ENCODE data around the gene NAV2.

The NAV2 gene

DNA sequence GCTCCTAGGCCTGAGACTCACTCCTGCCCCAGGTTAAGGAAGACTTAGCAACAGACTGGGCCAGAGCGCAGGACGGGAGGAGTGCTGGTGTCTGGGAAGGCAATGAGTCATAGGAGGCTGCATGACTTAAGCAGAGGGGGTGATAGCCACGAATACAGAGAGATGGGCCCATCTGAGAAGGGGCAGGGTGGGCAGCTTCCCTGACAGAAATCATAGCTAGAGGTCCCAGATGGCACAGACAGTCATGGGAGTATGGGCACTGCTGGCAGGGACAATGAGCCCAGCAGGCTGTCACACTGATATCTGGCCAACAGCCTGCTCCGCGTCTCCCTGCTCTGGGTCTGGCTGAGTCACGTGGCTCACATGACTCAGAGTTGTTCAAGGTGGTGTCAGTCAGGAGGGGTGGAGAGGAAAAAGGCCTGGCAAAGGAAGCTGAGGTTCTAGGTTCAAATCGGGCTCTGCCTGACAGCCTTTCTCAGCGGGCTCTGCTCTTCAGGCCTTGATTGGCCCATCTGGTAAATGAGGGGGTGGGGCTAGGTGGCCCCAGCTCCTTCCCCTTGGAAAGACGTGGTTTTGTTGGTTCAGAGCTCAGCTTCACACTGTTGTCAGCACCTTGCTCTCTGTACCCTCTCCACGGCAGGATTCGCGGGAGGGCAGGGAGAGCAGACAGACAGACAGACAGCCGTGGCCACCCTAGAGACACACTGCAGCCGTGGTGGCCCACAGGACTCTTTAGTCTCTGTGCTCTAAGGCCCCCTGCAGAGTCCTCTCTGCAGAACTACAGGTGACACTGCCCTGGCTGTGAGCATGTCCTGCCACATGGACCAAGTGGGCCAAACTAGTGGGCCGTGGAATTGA is 399.9 kb downstream of the NAV2 start:
- DNase-seq (ENCODE audit: extremely low read depth, low read depth): peak; percentile 73
- TF ChIP-seq, protein P1, sequence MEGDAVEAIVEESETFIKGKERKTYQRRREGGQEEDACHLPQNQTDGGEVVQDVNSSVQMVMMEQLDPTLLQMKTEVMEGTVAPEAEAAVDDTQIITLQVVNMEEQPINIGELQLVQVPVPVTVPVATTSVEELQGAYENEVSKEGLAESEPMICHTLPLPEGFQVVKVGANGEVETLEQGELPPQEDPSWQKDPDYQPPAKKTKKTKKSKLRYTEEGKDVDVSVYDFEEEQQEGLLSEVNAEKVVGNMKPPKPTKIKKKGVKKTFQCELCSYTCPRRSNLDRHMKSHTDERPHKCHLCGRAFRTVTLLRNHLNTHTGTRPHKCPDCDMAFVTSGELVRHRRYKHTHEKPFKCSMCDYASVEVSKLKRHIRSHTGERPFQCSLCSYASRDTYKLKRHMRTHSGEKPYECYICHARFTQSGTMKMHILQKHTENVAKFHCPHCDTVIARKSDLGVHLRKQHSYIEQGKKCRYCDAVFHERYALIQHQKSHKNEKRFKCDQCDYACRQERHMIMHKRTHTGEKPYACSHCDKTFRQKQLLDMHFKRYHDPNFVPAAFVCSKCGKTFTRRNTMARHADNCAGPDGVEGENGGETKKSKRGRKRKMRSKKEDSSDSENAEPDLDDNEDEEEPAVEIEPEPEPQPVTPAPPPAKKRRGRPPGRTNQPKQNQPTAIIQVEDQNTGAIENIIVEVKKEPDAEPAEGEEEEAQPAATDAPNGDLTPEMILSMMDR (IDR thresholded peaks at IDR 0.05; ENCODE audit: low read depth, low read length): no peak

DNA sequence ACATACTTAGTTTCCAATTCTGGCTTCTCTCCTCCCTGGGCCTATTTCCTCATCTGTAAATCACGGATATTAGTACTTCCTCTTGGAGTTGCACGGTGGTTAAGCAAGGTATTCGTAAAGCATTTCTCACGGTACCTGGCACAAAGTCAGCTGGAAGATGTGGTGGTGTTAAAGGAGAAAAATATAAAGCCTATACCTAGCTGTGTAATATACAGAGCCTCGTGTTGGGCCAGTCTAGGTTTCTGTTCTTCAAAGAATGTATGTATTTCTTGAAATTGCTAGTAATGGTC is 400.5 kb downstream of the NAV2 start:
- TF ChIP-seq, protein P1 (IDR thresholded peaks at IDR 0.05; ENCODE audit: low read depth, low read length): no peak
- no peak for DNase-seq (ENCODE audit: extremely low read depth, low read depth)

DNA sequence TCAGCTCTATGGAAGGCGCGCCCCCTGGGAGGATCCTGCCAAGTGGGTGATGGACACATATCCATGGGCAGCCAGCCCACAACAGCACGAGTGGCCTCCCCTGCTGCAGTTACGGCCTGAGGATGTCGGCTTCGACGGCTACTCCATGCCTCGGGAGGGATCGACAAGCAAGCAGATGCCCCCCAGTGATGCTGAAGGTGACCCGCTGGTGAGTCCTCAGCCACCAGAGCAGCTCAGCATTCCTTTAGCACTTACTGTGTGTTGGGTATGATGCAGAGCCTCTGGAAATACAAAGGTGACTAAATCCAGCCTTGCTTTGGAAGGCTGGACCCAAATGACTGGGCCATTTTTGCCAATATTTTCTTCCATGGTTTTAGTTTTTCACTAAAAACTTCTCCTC is 402.0 kb downstream of the NAV2 start:
- TF ChIP-seq, protein P1 (IDR thresholded peaks at IDR 0.05; ENCODE audit: low read depth, low read length): no peak
- no peak for DNase-seq (ENCODE audit: extremely low read depth, low read depth)

DNA sequence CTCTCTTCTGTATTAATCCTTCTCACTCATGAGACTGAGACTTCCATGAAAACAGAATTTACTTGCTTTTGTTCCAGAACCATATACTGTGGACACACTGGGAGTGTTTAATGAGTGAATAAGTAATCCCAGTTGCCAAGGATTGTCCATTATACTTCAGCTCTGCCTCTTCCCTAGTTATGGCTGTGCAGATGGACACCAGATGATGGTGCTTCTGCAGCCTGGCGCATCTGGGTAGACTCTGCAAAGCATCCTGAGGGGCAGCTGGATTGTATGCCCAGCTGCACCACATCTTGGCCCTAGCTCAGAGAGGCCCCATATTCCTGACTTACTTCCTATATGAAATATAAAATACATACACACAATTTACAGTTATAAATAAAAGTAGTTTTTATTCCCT is 404.2 kb downstream of the NAV2 start:
- TF ChIP-seq, protein P1 (IDR thresholded peaks at IDR 0.05; ENCODE audit: low read depth, low read length): no peak
- DNase-seq (ENCODE audit: extremely low read depth, low read depth): no peak

DNA sequence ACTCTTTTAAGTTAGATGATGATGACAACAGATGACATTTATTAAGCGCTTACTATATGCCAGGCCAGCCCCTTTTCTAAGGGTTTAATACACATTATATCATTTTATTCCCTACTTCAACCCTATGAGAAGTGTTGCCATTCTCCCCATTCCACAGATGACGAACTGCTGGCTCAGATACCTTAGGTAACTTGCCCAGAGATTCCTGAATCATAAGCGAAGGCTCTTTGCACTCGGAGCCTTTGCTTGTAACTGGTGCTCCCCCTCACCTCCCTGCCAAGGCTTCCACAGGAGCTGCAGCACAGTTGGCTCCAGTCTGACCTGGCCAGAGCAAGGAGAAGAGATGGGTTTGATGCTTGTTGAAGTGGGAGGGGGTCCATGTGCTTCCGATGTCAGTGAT is 404.7 kb downstream of the NAV2 start:
- TF ChIP-seq, protein P1 (IDR thresholded peaks at IDR 0.05; ENCODE audit: low read depth, low read length): no peak
- DNase-seq (ENCODE audit: extremely low read depth, low read depth): no peak

DNA sequence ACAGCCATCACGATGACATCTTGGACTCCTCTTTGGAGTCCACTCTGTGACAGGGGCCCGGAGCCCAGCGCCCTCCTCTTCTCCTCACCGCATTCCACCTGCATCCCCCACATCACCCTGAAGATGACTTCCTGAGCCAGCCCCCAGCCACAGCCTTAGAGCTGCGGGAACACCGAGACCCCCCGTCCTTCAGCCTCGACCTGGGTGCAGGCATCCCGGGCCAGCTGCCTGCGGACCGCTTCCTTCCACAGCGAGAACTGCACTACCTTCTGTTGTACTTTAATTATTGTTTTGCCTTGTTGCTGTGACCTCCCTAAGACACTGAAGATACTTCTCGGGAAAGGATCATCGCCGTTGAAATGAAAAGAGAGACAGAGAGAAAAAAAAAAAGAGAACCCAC is 405.6 kb downstream of the NAV2 start:
- DNase-seq (ENCODE audit: extremely low read depth, low read depth): no peak
- TF ChIP-seq, protein P1 (IDR thresholded peaks at IDR 0.05; ENCODE audit: low read depth, low read length): no peak

DNA sequence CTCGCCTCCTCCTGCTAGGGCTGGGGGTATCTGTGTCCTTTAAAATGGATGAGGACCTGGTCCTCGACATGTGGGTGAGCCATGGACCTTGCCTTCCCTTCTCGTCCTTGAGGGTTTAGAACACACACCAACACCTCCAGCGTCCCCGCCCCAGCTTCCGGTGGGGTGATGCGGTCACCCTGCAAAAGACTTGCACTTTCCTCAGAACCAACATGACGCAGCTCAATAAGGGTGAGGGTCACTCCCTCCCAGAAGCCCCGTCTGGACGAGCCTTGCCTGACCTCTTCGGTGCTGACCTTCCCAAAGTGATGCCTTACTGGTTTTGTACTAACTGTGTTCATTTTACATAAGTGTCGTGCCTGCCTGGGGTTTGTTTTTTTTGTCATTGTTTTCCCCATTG is 406.7 kb downstream of the NAV2 start:
- TF ChIP-seq, protein P1 (IDR thresholded peaks at IDR 0.05; ENCODE audit: low read depth, low read length): no peak
- DNase-seq (ENCODE audit: extremely low read depth, low read depth): no peak

All from AG09319 (cell line).